ENCODE results near the gene VPS52. TPM values are rescaled to one million over a fixed set of nuclear protein-coding genes. Genes with fewer than 3 reads are reported as not detected.
A peak's percentile ranks its signal among the peaks of the same experiment; 100 is the strongest.

Gene VPS52
- total RNA-seq, 2 experiments from 2014 or later: 31.2 to 34.3 TPM

- Mint-ChIP-seq H3K4me1 (ENCODE audit: low read depth) (peaks cover 49% of the 10 kb centered on the region), H3K9me3 (no peaks in the 10 kb centered on the region), H3K27me3 (no peaks in the 10 kb centered on the region), H3K4me3 (peak overlapping the region; percentile 95), H3K27ac (peak overlapping the region; percentile 100), H3K36me3 (ENCODE audit: low read depth) (peaks cover 57% of the 10 kb centered on the region)
- DNase-seq (no peak), ATAC-seq (no peak)
- no peak for TF ChIP-seq CTCF (IDR thresholded peaks at IDR 0.05)
- POLR2A ChIA-PET: interaction anchor here (0.6 to 9.5 kb wide), 6 partner anchors 14 to 259 kb away, joined by 3 to 261 read pairs (median 4); partner anchors contain the start of genes PFDN6, RGL2 and WDR46
- CTCF ChIA-PET: no interaction called here
- intact Hi-C loops (cut with micrococcal nuclease): no loop called here
These were observed 2.5 kb upstream of the VPS52 start for GRCh38 chr6:33273924-33274902.

- Mint-ChIP-seq H3K4me3 (peak overlapping the region; percentile 95), H3K27ac (peak overlapping the region; percentile 100), H3K9me3 (no peaks in the 10 kb centered on the region), H3K27me3 (no peaks in the 10 kb centered on the region), H3K36me3 (ENCODE audit: low read depth) (peaks cover 62% of the 10 kb centered on the region), H3K4me1 (ENCODE audit: low read depth) (peaks cover 43% of the 10 kb centered on the region)
- intact Hi-C loops (cut with micrococcal nuclease): no loop called here
- DNase-seq: no peak
- ATAC-seq: no peak
- ChIA-PET CTCF (interaction anchor here (1.2 to 5.4 kb wide), 2 partner anchors 14 to 24 kb away, joined by 4 to 36 read pairs; no protein-coding TSS in a partner anchor), POLR2A (interaction anchor here (0.6 to 9.5 kb wide), 14 partner anchors 8 to 153 kb away, joined by 3 to 261 read pairs (median 13); partner anchors contain the start of genes PFDN6, RGL2 and WDR46)
- TF ChIP-seq CTCF (IDR thresholded peaks at IDR 0.05): no peak
These were observed 1.6 kb upstream of the VPS52 start for GRCh38 chr6:33273129-33273923.

- Mint-ChIP-seq H3K27me3 (no peaks in the 10 kb centered on the region), H3K9me3 (no peaks in the 10 kb centered on the region), H3K27ac (peak overlapping the region; percentile 100), H3K36me3 (ENCODE audit: low read depth) (peaks cover 68% of the 10 kb centered on the region), H3K4me1 (ENCODE audit: low read depth) (peaks cover 37% of the 10 kb centered on the region), H3K4me3 (peak overlapping the region; percentile 95)
- intact Hi-C loops (cut with micrococcal nuclease): no loop called here
- peak; percentile 2 for ATAC-seq
- CTCF ChIA-PET: interaction anchor here (1.0 to 5.4 kb wide), 10 partner anchors 9 to 307 kb away, joined by 3 to 36 read pairs (median 4); partner anchors contain the start of genes BAK1, HSD17B8, PFDN6 and WDR46
- no peak for TF ChIP-seq CTCF (IDR thresholded peaks at IDR 0.05)
- DNase-seq: no peak
- POLR2A ChIA-PET: interaction anchor here (0.7 to 4.5 kb wide), 30 partner anchors 9 to 301 kb away, joined by 3 to 67 read pairs (median 8); partner anchors contain the start of genes HSD17B8, PFDN6, RGL2 and RING1
These were observed 826 bp upstream of the VPS52 start for GRCh38 chr6:33272275-33273128.

- peak overlapping the region; percentile 100 for H3K27ac Mint-ChIP-seq
- peaks cover 31% of the 10 kb centered on the region for H3K4me1 Mint-ChIP-seq (ENCODE audit: low read depth)
- H3K4me3 Mint-ChIP-seq: peak overlapping the region; percentile 95
- no peaks in the 10 kb centered on the region for H3K27me3 Mint-ChIP-seq
- H3K9me3 Mint-ChIP-seq: no peaks in the 10 kb centered on the region
- intact Hi-C loops (cut with micrococcal nuclease): no loop called here
- ATAC-seq (peak; percentile 12), DNase-seq (no peak)
- ChIA-PET CTCF (interaction anchor here (0.9 to 5.4 kb wide), 9 partner anchors 11 to 299 kb away, joined by 3 to 36 read pairs (median 4); partner anchors contain the start of genes HSD17B8, PFDN6 and WDR46), POLR2A (interaction anchor here (0.7 to 4.5 kb wide), 32 partner anchors 8 to 427 kb away, joined by 3 to 67 read pairs (median 8); partner anchors contain the start of genes HLA-DMA, HSD17B8, PFDN6 and PSMB8)
- TF ChIP-seq CTCF (IDR thresholded peaks at IDR 0.05): no peak
- peaks cover 68% of the 10 kb centered on the region for H3K36me3 Mint-ChIP-seq (ENCODE audit: low read depth)
These were observed 584 bp downstream of the VPS52 start for GRCh38 chr6:33271117-33271467.

All from activated CD8-positive, alpha-beta T cell treated with anti-CD3 and anti-CD28 coated beads for 36 hours (primary cell).